WTC11 (cell line): ENCODE measurements around the gene RANBP3. TPM values are rescaled to one million over a fixed set of nuclear protein-coding genes. Genes with fewer than 3 reads are reported as not detected.

Experiments
- ATAC-seq: fragments of 200-7000 bp; cut with Tn5 transposase; 2 replicates; pipeline ENCODE4 v1.10.0; 2021; ENCODE audit warnings: mild to moderate bottlenecking, moderate library complexity
- CTCF ChIA-PET: fragments of 300-600 bp; sonication (Branson Sonifier 250); formaldehyde crosslinking; loops from one replicate; lab custom pipeline; 2021; ENCODE audit warnings: antibody characterized with exemption; lab: Charles Lee
- POLR2A ChIA-PET: fragments of 350-600 bp; sonication (Branson Sonifier 250); formaldehyde crosslinking; loops from one replicate; lab custom pipeline; 2021; ENCODE audit warnings: antibody characterized with exemption; lab: Charles Lee
- DNase-seq: peaks from one replicate; pipeline ENCODE4 v3.0.0; 2021; ENCODE audit warnings: low spot score
- H3K27ac Mint-ChIP-seq: 2 replicates; pipeline ENCODE4 v1.8.0; 2021; ENCODE audit warnings: mixed read lengths
- H3K27me3 Mint-ChIP-seq: 2 replicates; pipeline ENCODE4 v1.8.0; 2021; ENCODE audit warnings: low read depth, mild to moderate bottlenecking, moderate library complexity, mixed read lengths
- H3K36me3 Mint-ChIP-seq: 2 replicates; pipeline ENCODE4 v1.8.0; 2021; ENCODE audit warnings: mixed read lengths
- H3K4me1 Mint-ChIP-seq: 2 replicates; pipeline ENCODE4 v1.8.0; 2022; ENCODE audit warnings: mixed read lengths
- H3K4me3 Mint-ChIP-seq: 2 replicates; pipeline ENCODE4 v1.8.0; 2021; ENCODE audit warnings: mild to moderate bottlenecking, moderate library complexity, mixed read lengths
- H3K9me3 Mint-ChIP-seq: 2 replicates; pipeline ENCODE4 v1.8.0; 2021; ENCODE audit warnings: mixed read lengths
- ATF6 ChIP-seq: sonication (generic); formaldehyde crosslinking; IDR thresholded peaks from 2 replicates; pipeline ENCODE4 v1.8.1; 2023; ENCODE audit warnings: mild to moderate bottlenecking, missing genetic modification reagents
- CBFB ChIP-seq: sonication (generic); formaldehyde crosslinking; IDR thresholded peaks from 2 replicates; pipeline ENCODE4 v1.8.1; 2022; ENCODE audit warnings: mild to moderate bottlenecking, low read depth, missing genetic modification reagents
- CDX4 ChIP-seq: fragments of 250-450 bp; sonication (Bioruptor Pico); IDR thresholded peaks from 2 replicates; pipeline ENCODE4 v1.9.0; 2021; ENCODE audit warnings: moderate library complexity, mild to moderate bottlenecking, inconsistent platforms, borderline replicate concordance
- EMX1 ChIP-seq: fragments of 250-450 bp; sonication (Bioruptor Pico); IDR thresholded peaks from 2 replicates; pipeline ENCODE4 v1.8.0; 2021; ENCODE audit warnings: mild to moderate bottlenecking
- ETV6 ChIP-seq: sonication (generic); formaldehyde crosslinking; IDR thresholded peaks from 2 replicates; pipeline ENCODE4 v1.8.1; 2022; ENCODE audit warnings: mild to moderate bottlenecking, missing genetic modification reagents
- GRHL2 ChIP-seq: fragments of 250-450 bp; sonication (Bioruptor Pico); IDR thresholded peaks from 2 replicates; pipeline ENCODE4 v1.8.0; 2022; ENCODE audit warnings: mild to moderate bottlenecking, moderate library complexity; ENCODE audit not compliant: insufficient replicate concordance, severe bottlenecking
- SMAD3 ChIP-seq: sonication (generic); formaldehyde crosslinking; IDR thresholded peaks from 2 replicates; pipeline ENCODE4 v1.8.0; 2022; ENCODE audit warnings: missing genetic modification reagents, mild to moderate bottlenecking, borderline replicate concordance
- STAT6 ChIP-seq: sonication (generic); formaldehyde crosslinking; conservative IDR thresholded peaks from 2 replicates; pipeline ENCODE4 v1.8.1; 2023; ENCODE audit warnings: mild to moderate bottlenecking, low read depth, missing genetic modification reagents, moderate library complexity
- TEAD4 ChIP-seq: sonication (generic); formaldehyde crosslinking; IDR thresholded peaks from 2 replicates; pipeline ENCODE4 v1.8.0; 2022; ENCODE audit warnings: mild to moderate bottlenecking, missing genetic modification reagents
- USF2 ChIP-seq: sonication (generic); formaldehyde crosslinking; IDR thresholded peaks from 2 replicates; pipeline ENCODE4 v1.8.1; 2023; ENCODE audit warnings: mild to moderate bottlenecking, missing genetic modification reagents, moderate library complexity
- ZNF281 ChIP-seq: sonication (generic); formaldehyde crosslinking; IDR thresholded peaks from 2 replicates; pipeline ENCODE4 v1.8.0; 2023; ENCODE audit warnings: mild to moderate bottlenecking, missing genetic modification reagents
- total RNA-seq: library from RNA; stranded (reverse); gene quantifications from 3 replicates; pipeline ENCODE4 v1.2.3, GENCODE V29; 2021
- TF ChIP-seq, protein P1 (sequence below): sonication (generic); formaldehyde crosslinking; IDR thresholded peaks from 2 replicates; pipeline ENCODE4 v1.8.0; 2022; ENCODE audit warnings: mild to moderate bottlenecking, missing genetic modification reagents
- TF ChIP-seq, protein P2 (sequence below): fragments of 250-450 bp; sonication (Bioruptor Pico); IDR thresholded peaks from 2 replicates; pipeline ENCODE4 v1.8.0; 2021; ENCODE audit warnings: mild to moderate bottlenecking
- TF ChIP-seq, protein P3 (sequence below): sonication (generic); formaldehyde crosslinking; IDR thresholded peaks from 2 replicates; pipeline ENCODE4 v1.8.1; 2023; ENCODE audit warnings: mild to moderate bottlenecking, missing genetic modification reagents, moderate library complexity

RANBP3 gene
- total RNA-seq, 1 experiment from 2014 or later, result 76.3 TPM

- no peak for TF ChIP-seq TEAD4
- TF ChIP-seq EMX1, result no peak
- TF ChIP-seq SMAD3, result no peak
Observed at GRCh38 chr19:5913739-5914357, 64.1 kb downstream of the RANBP3 start, which contains the start of gene CAPS (continued).

DNA sequence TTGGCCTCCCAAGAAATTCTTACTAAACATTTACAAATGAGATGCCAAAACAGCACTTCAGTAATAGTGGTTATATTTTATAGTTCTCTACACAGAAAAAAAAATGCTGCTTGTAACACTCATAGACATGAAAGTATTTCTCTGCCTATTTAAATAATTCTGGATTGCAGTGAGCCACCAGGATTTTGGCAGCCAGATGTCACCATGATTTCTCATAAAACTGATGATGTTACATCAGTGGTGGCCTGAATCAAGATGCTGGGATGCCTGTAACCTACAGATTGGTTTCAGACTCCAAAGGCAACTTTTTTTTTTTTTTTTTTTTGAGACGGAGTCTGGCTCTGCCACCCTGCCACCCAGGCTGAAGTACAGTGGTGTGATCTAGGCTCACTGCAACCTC, 66.6 kb downstream of the RANBP3 start:
- Mint-ChIP-seq H3K27me3 (no peaks in the 10 kb centered on the region), H3K4me1 (no peaks in the 10 kb centered on the region), H3K36me3 (peaks cover under 1% of the 10 kb centered on the region; the same call in 1 of the 2 replicates), H3K9me3 (no peaks in the 10 kb centered on the region), H3K27ac (no peak overlapping the region), H3K4me3 (no peak overlapping the region)
- TF ChIP-seq ZNF281 (CRISPR knock-in tag) (no peak), ETV6 (CRISPR knock-in tag) (no peak), STAT6 (CRISPR knock-in tag) (no peak), USF2 (no peak), GRHL2 (CRISPR knock-in tag) (no peak), CBFB (no peak)
- TF ChIP-seq, protein P1, sequence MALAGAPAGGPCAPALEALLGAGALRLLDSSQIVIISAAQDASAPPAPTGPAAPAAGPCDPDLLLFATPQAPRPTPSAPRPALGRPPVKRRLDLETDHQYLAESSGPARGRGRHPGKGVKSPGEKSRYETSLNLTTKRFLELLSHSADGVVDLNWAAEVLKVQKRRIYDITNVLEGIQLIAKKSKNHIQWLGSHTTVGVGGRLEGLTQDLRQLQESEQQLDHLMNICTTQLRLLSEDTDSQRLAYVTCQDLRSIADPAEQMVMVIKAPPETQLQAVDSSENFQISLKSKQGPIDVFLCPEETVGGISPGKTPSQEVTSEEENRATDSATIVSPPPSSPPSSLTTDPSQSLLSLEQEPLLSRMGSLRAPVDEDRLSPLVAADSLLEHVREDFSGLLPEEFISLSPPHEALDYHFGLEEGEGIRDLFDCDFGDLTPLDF (CRISPR knock-in tag), result no peak
- TF ChIP-seq, protein P2, sequence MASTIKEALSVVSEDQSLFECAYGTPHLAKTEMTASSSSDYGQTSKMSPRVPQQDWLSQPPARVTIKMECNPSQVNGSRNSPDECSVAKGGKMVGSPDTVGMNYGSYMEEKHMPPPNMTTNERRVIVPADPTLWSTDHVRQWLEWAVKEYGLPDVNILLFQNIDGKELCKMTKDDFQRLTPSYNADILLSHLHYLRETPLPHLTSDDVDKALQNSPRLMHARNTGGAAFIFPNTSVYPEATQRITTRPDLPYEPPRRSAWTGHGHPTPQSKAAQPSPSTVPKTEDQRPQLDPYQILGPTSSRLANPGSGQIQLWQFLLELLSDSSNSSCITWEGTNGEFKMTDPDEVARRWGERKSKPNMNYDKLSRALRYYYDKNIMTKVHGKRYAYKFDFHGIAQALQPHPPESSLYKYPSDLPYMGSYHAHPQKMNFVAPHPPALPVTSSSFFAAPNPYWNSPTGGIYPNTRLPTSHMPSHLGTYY (CRISPR knock-in tag), result no peak
- TF ChIP-seq, protein P3, sequence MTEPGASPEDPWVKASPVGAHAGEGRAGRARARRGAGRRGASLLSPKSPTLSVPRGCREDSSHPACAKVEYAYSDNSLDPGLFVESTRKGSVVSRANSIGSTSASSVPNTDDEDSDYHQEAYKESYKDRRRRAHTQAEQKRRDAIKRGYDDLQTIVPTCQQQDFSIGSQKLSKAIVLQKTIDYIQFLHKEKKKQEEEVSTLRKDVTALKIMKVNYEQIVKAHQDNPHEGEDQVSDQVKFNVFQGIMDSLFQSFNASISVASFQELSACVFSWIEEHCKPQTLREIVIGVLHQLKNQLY, result no peak
- ChIA-PET POLR2A (no interaction called here), CTCF (no interaction called here)
- ATAC-seq, result no peak
- DNase-seq, result no peak

- POLR2A ChIA-PET, result no interaction called here
- Mint-ChIP-seq H3K27me3 (no peaks in the 10 kb centered on the region), H3K4me1 (no peaks in the 10 kb centered on the region), H3K9me3 (no peaks in the 10 kb centered on the region), H3K4me3 (no peak overlapping the region)
- no peak for DNase-seq
- TF ChIP-seq ATF6 (CRISPR knock-in tag) (no peak), CDX4 (no peak)
- TF ChIP-seq, all 79 proteins: peak for 0
- no peak for ATAC-seq
- Mint-ChIP-seq H3K27ac (no peak overlapping the region), H3K36me3 (no peaks in the 10 kb centered on the region)
- CTCF ChIA-PET, result no interaction called here
Observed at GRCh38 chr19:5910638-5910907, 67.4 kb downstream of the RANBP3 start.
